Measurements from ENCODE around the gene NUDT6.

Gene NUDT6

GRCh38 chr4:122963216-122963615 is 40.8 kb upstream of the NUDT6 start:
- Histone ChIP-seq H4K91ac (ENCODE audit: low read depth, low read length) (no peak overlapping the region), H2BK120ac (ENCODE audit: insufficient read depth, low read length, poor library complexity) (no peak overlapping the region), H3K9ac (ENCODE audit: low read length) (no peak overlapping the region), H3K4me1 (ENCODE audit: control insufficient read depth in 1 of 2, insufficient read depth in 2 of 2, low read length in 2 of 2) (no peaks in the 10 kb centered on the region), H4K8ac (ENCODE audit: low read depth, low read length) (no peak overlapping the region), H3K27me3 (ENCODE audit: insufficient read depth, low read length) (no peaks in the 10 kb centered on the region), H3K9me3 (ENCODE audit: insufficient read depth, low read depth, low read length) (no peaks in the 10 kb centered on the region), H3K4me2 (ENCODE audit: low read length) (no peak overlapping the region), H3K18ac (ENCODE audit: low read length) (no peak overlapping the region), H3K36me3 (ENCODE audit: control insufficient read depth in 1 of 2, insufficient read depth in 2 of 2, low read length in 2 of 2) (no peaks in the 10 kb centered on the region), H3K79me1 (ENCODE audit: low read length) (no peaks in the 10 kb centered on the region), H2AK5ac (ENCODE audit: low read length) (no peak overlapping the region), H2BK12ac (ENCODE audit: low read length) (no peak overlapping the region), H2BK5ac (ENCODE audit: low read depth, low read length, poor library complexity) (no peak overlapping the region), H3K4ac (ENCODE audit: low read depth, low read length) (no peak overlapping the region), H3K14ac (ENCODE audit: low read length) (no peak overlapping the region), H2AFZ (ENCODE audit: insufficient read depth, low read length, poor library complexity) (no peak overlapping the region), H3K23ac (ENCODE audit: low read length) (no peak overlapping the region), H3K4me3 (ENCODE audit: low read depth, low read length) (no peak overlapping the region), H3K79me2 (ENCODE audit: control insufficient read depth, insufficient read depth, low read length, poor library complexity) (no peaks in the 10 kb centered on the region), H4K12ac (ENCODE audit: low read depth, low read length) (no peak overlapping the region), H3K27ac (ENCODE audit: low read depth, low read length) (no peak overlapping the region)
- DNase-seq, result no peak

DNA sequence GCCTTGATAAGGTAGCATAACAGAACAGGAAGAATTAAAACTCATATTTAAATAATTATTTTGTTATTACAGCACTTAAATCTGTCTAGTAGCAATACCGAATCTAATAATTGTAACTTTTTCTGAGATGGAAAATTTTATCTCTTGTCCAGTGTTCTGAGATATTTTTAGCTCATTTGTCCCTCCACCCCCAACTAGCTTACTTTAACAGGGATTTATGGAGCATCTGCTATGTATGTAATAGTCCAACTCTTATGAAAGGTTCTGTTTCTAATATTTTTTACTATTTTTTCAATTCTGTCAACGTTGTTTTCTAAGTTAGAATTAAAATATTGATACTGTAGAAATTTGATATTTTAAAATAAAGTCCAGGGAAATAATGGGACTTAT is 38.2 kb upstream of the NUDT6 start:
- H3K14ac ChIP-seq (ENCODE audit: low read length), result no peak overlapping the region
- no peak overlapping the region for H3K9ac ChIP-seq (ENCODE audit: low read length)
- H3K9me3 ChIP-seq (ENCODE audit: insufficient read depth, low read depth, low read length), result no peaks in the 10 kb centered on the region
- H2BK120ac ChIP-seq (ENCODE audit: insufficient read depth, low read length, poor library complexity), result no peak overlapping the region
- no peak overlapping the region for H2BK5ac ChIP-seq (ENCODE audit: low read depth, low read length, poor library complexity)
- no peak overlapping the region for H2BK12ac ChIP-seq (ENCODE audit: low read length)
- H3K79me2 ChIP-seq (ENCODE audit: control insufficient read depth, insufficient read depth, low read length, poor library complexity), result no peaks in the 10 kb centered on the region
- H3K4me1 ChIP-seq (ENCODE audit: control insufficient read depth in 1 of 2, insufficient read depth in 2 of 2, low read length in 2 of 2), result no peaks in the 10 kb centered on the region
- no peak overlapping the region for H2AK5ac ChIP-seq (ENCODE audit: low read length)
- H3K27me3 ChIP-seq (ENCODE audit: insufficient read depth, low read length), result no peaks in the 10 kb centered on the region
- H3K36me3 ChIP-seq (ENCODE audit: control insufficient read depth in 1 of 2, insufficient read depth in 2 of 2, low read length in 2 of 2), result no peaks in the 10 kb centered on the region
- no peak overlapping the region for H4K12ac ChIP-seq (ENCODE audit: low read depth, low read length)
- no peak overlapping the region for H3K18ac ChIP-seq (ENCODE audit: low read length)
- no peak overlapping the region for H3K4me3 ChIP-seq (ENCODE audit: low read depth, low read length)
- H3K27ac ChIP-seq (ENCODE audit: low read depth, low read length), result no peak overlapping the region
- H2AFZ ChIP-seq (ENCODE audit: insufficient read depth, low read length, poor library complexity), result no peak overlapping the region
- H3K79me1 ChIP-seq (ENCODE audit: low read length), result no peaks in the 10 kb centered on the region
- no peak for DNase-seq
- no peak overlapping the region for H3K23ac ChIP-seq (ENCODE audit: low read length)
- no CpG with 5 or more reads among the region's 2 CpGs for WGBS (ENCODE audit: extremely low coverage, insufficient coverage, insufficient read length)
- H3K4ac ChIP-seq (ENCODE audit: low read depth, low read length), result no peak overlapping the region
- no peak overlapping the region for H4K8ac ChIP-seq (ENCODE audit: low read depth, low read length)
- H3K4me2 ChIP-seq (ENCODE audit: low read length), result no peak overlapping the region
- no peak overlapping the region for H4K91ac ChIP-seq (ENCODE audit: low read depth, low read length)

DNA sequence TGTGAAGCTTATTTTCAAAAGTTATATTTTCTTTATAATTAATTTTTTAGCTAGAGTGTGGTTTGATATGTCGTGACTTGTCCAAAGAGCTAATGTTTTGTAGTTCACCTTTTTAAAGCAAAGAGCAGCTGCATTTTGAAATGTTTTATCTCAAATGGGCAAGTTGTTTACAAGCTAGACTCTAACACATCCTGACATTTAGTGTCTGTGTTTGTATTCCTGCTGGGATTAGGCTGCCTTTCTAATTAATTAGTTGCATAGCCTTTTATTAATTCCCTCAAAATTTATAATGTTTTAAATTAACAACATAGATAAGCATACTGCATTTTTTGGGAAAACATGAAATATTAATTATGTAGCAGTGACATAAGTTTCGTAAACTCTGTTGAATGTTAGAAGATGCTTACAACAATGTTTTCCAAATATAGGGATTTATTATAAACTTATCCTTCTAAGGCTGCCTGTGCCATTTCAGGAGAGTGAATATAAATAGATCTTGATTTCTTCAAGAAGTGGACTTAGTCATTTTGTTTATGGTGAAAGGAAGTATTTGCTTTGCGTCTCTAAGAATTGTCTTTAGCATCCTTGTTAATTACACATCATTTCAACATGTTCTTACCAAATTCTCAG is 37.7 kb upstream of the NUDT6 start:
- no CpG with 5 or more reads among the region's 3 CpGs for WGBS (ENCODE audit: extremely low coverage, insufficient coverage, insufficient read length)
- H3K79me1 ChIP-seq (ENCODE audit: low read length), result no peaks in the 10 kb centered on the region
- H2AK5ac ChIP-seq (ENCODE audit: low read length), result no peak overlapping the region
- H2BK12ac ChIP-seq (ENCODE audit: low read length), result no peak overlapping the region
- H3K4me3 ChIP-seq (ENCODE audit: low read depth, low read length), result no peak overlapping the region
- no peak overlapping the region for H3K18ac ChIP-seq (ENCODE audit: low read length)
- DNase-seq, result no peak
- H4K12ac ChIP-seq (ENCODE audit: low read depth, low read length), result no peak overlapping the region
- no peaks in the 10 kb centered on the region for H3K9me3 ChIP-seq (ENCODE audit: insufficient read depth, low read depth, low read length)
- no peak overlapping the region for H3K14ac ChIP-seq (ENCODE audit: low read length)
- H4K91ac ChIP-seq (ENCODE audit: low read depth, low read length), result no peak overlapping the region
- no peaks in the 10 kb centered on the region for H3K36me3 ChIP-seq (ENCODE audit: control insufficient read depth in 1 of 2, insufficient read depth in 2 of 2, low read length in 2 of 2)
- no peak overlapping the region for H2BK120ac ChIP-seq (ENCODE audit: insufficient read depth, low read length, poor library complexity)
- H2BK5ac ChIP-seq (ENCODE audit: low read depth, low read length, poor library complexity), result no peak overlapping the region
- no peak overlapping the region for H3K4me2 ChIP-seq (ENCODE audit: low read length)
- H3K79me2 ChIP-seq (ENCODE audit: control insufficient read depth, insufficient read depth, low read length, poor library complexity), result no peaks in the 10 kb centered on the region
- no peak overlapping the region for H3K4ac ChIP-seq (ENCODE audit: low read depth, low read length)
- no peaks in the 10 kb centered on the region for H3K27me3 ChIP-seq (ENCODE audit: insufficient read depth, low read length)
- no peaks in the 10 kb centered on the region for H3K4me1 ChIP-seq (ENCODE audit: control insufficient read depth in 1 of 2, insufficient read depth in 2 of 2, low read length in 2 of 2)
- no peak overlapping the region for H3K27ac ChIP-seq (ENCODE audit: low read depth, low read length)
- no peak overlapping the region for H3K9ac ChIP-seq (ENCODE audit: low read length)
- H4K8ac ChIP-seq (ENCODE audit: low read depth, low read length), result no peak overlapping the region
- no peak overlapping the region for H2AFZ ChIP-seq (ENCODE audit: insufficient read depth, low read length, poor library complexity)
- H3K23ac ChIP-seq (ENCODE audit: low read length), result no peak overlapping the region

- H3K36me3 ChIP-seq (ENCODE audit: control insufficient read depth in 1 of 2, insufficient read depth in 2 of 2, low read length in 2 of 2), result no peaks in the 10 kb centered on the region
- no peak overlapping the region for H2BK120ac ChIP-seq (ENCODE audit: insufficient read depth, low read length, poor library complexity)
- no peak overlapping the region for H3K27ac ChIP-seq (ENCODE audit: low read depth, low read length)
- no peak overlapping the region for H2BK5ac ChIP-seq (ENCODE audit: low read depth, low read length, poor library complexity)
- H3K27me3 ChIP-seq (ENCODE audit: insufficient read depth, low read length), result no peaks in the 10 kb centered on the region
- H3K4me1 ChIP-seq (ENCODE audit: control insufficient read depth in 1 of 2, insufficient read depth in 2 of 2, low read length in 2 of 2), result no peaks in the 10 kb centered on the region
- no peak for DNase-seq
- H4K8ac ChIP-seq (ENCODE audit: low read depth, low read length), result no peak overlapping the region
- no peak overlapping the region for H3K4me3 ChIP-seq (ENCODE audit: low read depth, low read length)
- no peak overlapping the region for H3K23ac ChIP-seq (ENCODE audit: low read length)
- H3K4ac ChIP-seq (ENCODE audit: low read depth, low read length), result no peak overlapping the region
- no peak overlapping the region for H4K12ac ChIP-seq (ENCODE audit: low read depth, low read length)
- no peak overlapping the region for H3K18ac ChIP-seq (ENCODE audit: low read length)
- H3K14ac ChIP-seq (ENCODE audit: low read length), result no peak overlapping the region
- no CpG with 5 or more reads among the region's 3 CpGs for WGBS (ENCODE audit: extremely low coverage, insufficient coverage, insufficient read length)
- no peaks in the 10 kb centered on the region for H3K9me3 ChIP-seq (ENCODE audit: insufficient read depth, low read depth, low read length)
- no peak overlapping the region for H2BK12ac ChIP-seq (ENCODE audit: low read length)
- H3K79me1 ChIP-seq (ENCODE audit: low read length), result no peaks in the 10 kb centered on the region
- H2AFZ ChIP-seq (ENCODE audit: insufficient read depth, low read length, poor library complexity), result no peak overlapping the region
- H2AK5ac ChIP-seq (ENCODE audit: low read length), result no peak overlapping the region
- no peak overlapping the region for H3K9ac ChIP-seq (ENCODE audit: low read length)
- H4K91ac ChIP-seq (ENCODE audit: low read depth, low read length), result no peak overlapping the region
- H3K79me2 ChIP-seq (ENCODE audit: control insufficient read depth, insufficient read depth, low read length, poor library complexity), result no peaks in the 10 kb centered on the region
- no peak overlapping the region for H3K4me2 ChIP-seq (ENCODE audit: low read length)
Observed at GRCh38 chr4:122959441-122959840, 37.0 kb upstream of the NUDT6 start.

Data from trophoblast cell (in vitro differentiated cells and primary cell).